WTC11 (cell line): Measurements from ENCODE around the gene SLC22A31. TPM values are rescaled to one million over a fixed set of nuclear protein-coding genes. Genes with fewer than 3 reads are reported as not detected.

Experiments
- ATAC-seq: fragments of 200-7000 bp; cut with Tn5 transposase; 2 replicates; pipeline ENCODE4 v1.10.0; 2021; ENCODE audit warnings: mild to moderate bottlenecking, moderate library complexity
- CTCF ChIA-PET: fragments of 300-600 bp; sonication (Branson Sonifier 250); formaldehyde crosslinking; loops from one replicate; lab custom pipeline; 2021; ENCODE audit warnings: antibody characterized with exemption; lab: Charles Lee
- POLR2A ChIA-PET: fragments of 350-600 bp; sonication (Branson Sonifier 250); formaldehyde crosslinking; loops from one replicate; lab custom pipeline; 2021; ENCODE audit warnings: antibody characterized with exemption; lab: Charles Lee
- DNase-seq: peaks from one replicate; pipeline ENCODE4 v3.0.0; 2021; ENCODE audit warnings: low spot score
- H3K27ac Mint-ChIP-seq: 2 replicates; pipeline ENCODE4 v1.8.0; 2021; ENCODE audit warnings: mixed read lengths
- H3K27me3 Mint-ChIP-seq: 2 replicates; pipeline ENCODE4 v1.8.0; 2021; ENCODE audit warnings: low read depth, mild to moderate bottlenecking, moderate library complexity, mixed read lengths
- H3K36me3 Mint-ChIP-seq: 2 replicates; pipeline ENCODE4 v1.8.0; 2021; ENCODE audit warnings: mixed read lengths
- H3K4me1 Mint-ChIP-seq: 2 replicates; pipeline ENCODE4 v1.8.0; 2022; ENCODE audit warnings: mixed read lengths
- H3K4me3 Mint-ChIP-seq: 2 replicates; pipeline ENCODE4 v1.8.0; 2021; ENCODE audit warnings: mild to moderate bottlenecking, moderate library complexity, mixed read lengths
- H3K9me3 Mint-ChIP-seq: 2 replicates; pipeline ENCODE4 v1.8.0; 2021; ENCODE audit warnings: mixed read lengths
- ARID4B ChIP-seq: sonication (generic); formaldehyde crosslinking; IDR thresholded peaks from 2 replicates; pipeline ENCODE4 v1.8.0; 2023; ENCODE audit warnings: missing genetic modification reagents, mild to moderate bottlenecking, borderline replicate concordance
- ESRRA ChIP-seq: sonication (generic); formaldehyde crosslinking; IDR thresholded peaks from 2 replicates; pipeline ENCODE4 v1.8.1; 2022; ENCODE audit warnings: mild to moderate bottlenecking, missing genetic modification reagents, borderline replicate concordance
- FOXJ3 ChIP-seq: sonication (generic); formaldehyde crosslinking; IDR thresholded peaks from 2 replicates; pipeline ENCODE4 v1.9.0; 2021; ENCODE audit warnings: missing genetic modification reagents, mild to moderate bottlenecking, borderline replicate concordance
- FOXP1 ChIP-seq: sonication (generic); formaldehyde crosslinking; IDR thresholded peaks from 2 replicates; pipeline ENCODE4 v1.8.0; 2022; ENCODE audit warnings: missing genetic modification reagents, mild to moderate bottlenecking, moderate library complexity, borderline replicate concordance
- FOXP4 ChIP-seq: sonication (generic); formaldehyde crosslinking; IDR thresholded peaks from 2 replicates; pipeline ENCODE4 v1.8.0; 2022; ENCODE audit warnings: mild to moderate bottlenecking, missing genetic modification reagents
- GABPB1 ChIP-seq: sonication (generic); formaldehyde crosslinking; IDR thresholded peaks from 2 replicates; pipeline ENCODE4 v1.8.1; 2023; ENCODE audit warnings: mild to moderate bottlenecking, missing genetic modification reagents
- GTF2I ChIP-seq: fragments of 250-450 bp; sonication (Bioruptor Pico); conservative IDR thresholded peaks from 2 replicates; pipeline ENCODE4 v1.4.0; 2021; ENCODE audit warnings: mild to moderate bottlenecking
- IRF2 ChIP-seq: sonication (generic); formaldehyde crosslinking; IDR thresholded peaks from 2 replicates; pipeline ENCODE4 v1.8.0; 2022; ENCODE audit warnings: low read depth, missing genetic modification reagents, borderline replicate concordance
- JUN ChIP-seq: sonication (generic); formaldehyde crosslinking; IDR thresholded peaks from 2 replicates; pipeline ENCODE4 v1.8.0; 2023; ENCODE audit warnings: mild to moderate bottlenecking, missing genetic modification reagents
- KAT7 ChIP-seq: sonication (generic); formaldehyde crosslinking; IDR thresholded peaks from 2 replicates; pipeline ENCODE4 v1.8.1; 2023; ENCODE audit warnings: missing genetic modification reagents, mild to moderate bottlenecking, borderline replicate concordance
- MXD4 ChIP-seq: fragments of 250-450 bp; sonication (Bioruptor Pico); IDR thresholded peaks from 2 replicates; pipeline ENCODE4 v1.8.0; 2021; ENCODE audit warnings: mild to moderate bottlenecking, moderate library complexity, borderline replicate concordance
- NFE2L1 ChIP-seq: sonication (generic); formaldehyde crosslinking; IDR thresholded peaks from 2 replicates; pipeline ENCODE4 v1.8.1; 2023; ENCODE audit warnings: missing genetic modification reagents
- PREB ChIP-seq: sonication (generic); formaldehyde crosslinking; IDR thresholded peaks from 2 replicates; pipeline ENCODE4 v1.8.1; 2022; ENCODE audit warnings: mild to moderate bottlenecking, missing genetic modification reagents, moderate library complexity, borderline replicate concordance
- PRRX2 ChIP-seq: fragments of 250-450 bp; sonication (Bioruptor Pico); IDR thresholded peaks from 2 replicates; pipeline ENCODE4 v1.8.0; 2021; ENCODE audit warnings: mild to moderate bottlenecking
- RELA ChIP-seq: sonication (generic); formaldehyde crosslinking; IDR thresholded peaks from 2 replicates; pipeline ENCODE4 v1.8.1; 2022; ENCODE audit warnings: missing genetic modification reagents, mild to moderate bottlenecking, borderline replicate concordance
- RORB ChIP-seq: fragments of 250-450 bp; sonication (Bioruptor Pico); IDR thresholded peaks from 2 replicates; pipeline ENCODE4 v1.9.0; 2021; ENCODE audit warnings: mild to moderate bottlenecking
- SMAD3 ChIP-seq: sonication (generic); formaldehyde crosslinking; IDR thresholded peaks from 2 replicates; pipeline ENCODE4 v1.8.0; 2022; ENCODE audit warnings: missing genetic modification reagents, mild to moderate bottlenecking, borderline replicate concordance
- USF1 ChIP-seq: sonication (generic); formaldehyde crosslinking; IDR thresholded peaks from 2 replicates; pipeline ENCODE4 v1.8.0; 2022; ENCODE audit warnings: mild to moderate bottlenecking, missing genetic modification reagents
- ZBTB21 ChIP-seq: sonication (generic); formaldehyde crosslinking; IDR thresholded peaks from 2 replicates; pipeline ENCODE4 v1.8.1; 2023; ENCODE audit warnings: mild to moderate bottlenecking, missing genetic modification reagents, borderline replicate concordance
- ZNF232 ChIP-seq: sonication (generic); formaldehyde crosslinking; IDR thresholded peaks from 2 replicates; pipeline ENCODE4 v1.8.0; 2022; ENCODE audit warnings: mild to moderate bottlenecking, missing genetic modification reagents
- ZNF396 ChIP-seq: fragments of 250-450 bp; sonication (Bioruptor Pico); IDR thresholded peaks from 2 replicates; pipeline ENCODE4 v1.8.0; 2021; ENCODE audit warnings: mild to moderate bottlenecking, moderate library complexity, borderline replicate concordance
- ZNF416 ChIP-seq: fragments of 250-450 bp; sonication (Bioruptor Pico); IDR thresholded peaks from 2 replicates; pipeline ENCODE4 v1.9.0; 2021; ENCODE audit warnings: mild to moderate bottlenecking, inconsistent platforms
- total RNA-seq: library from RNA; stranded (reverse); gene quantifications from 3 replicates; pipeline ENCODE4 v1.2.3, GENCODE V29; 2021

The SLC22A31 gene
- total RNA-seq, 1 experiment from 2014 or later = 12.1 TPM

- no peaks in the 10 kb centered on the region for H3K27me3 Mint-ChIP-seq
- H3K4me1 Mint-ChIP-seq = no peaks in the 10 kb centered on the region
- DNase-seq (no peak), ATAC-seq (no peak)
- TF ChIP-seq GABPB1 (CRISPR knock-in tag) (peak; percentile 45; the same call in 1 of the 2 replicates), USF1 (no peak), RELA (no peak)
- H3K4me3 Mint-ChIP-seq = no peak overlapping the region
- ChIA-PET POLR2A (no interaction called here), CTCF (no interaction called here)
- no peak overlapping the region for H3K27ac Mint-ChIP-seq
- peaks cover 54% of the 10 kb centered on the region for H3K9me3 Mint-ChIP-seq
- H3K36me3 Mint-ChIP-seq = peaks cover 71% of the 10 kb centered on the region
Measured at GRCh38 chr16:89232107-89232506, 31.8 kb upstream of the SLC22A31 start.

- CTCF ChIA-PET = no interaction called here
- H3K4me1 Mint-ChIP-seq = no peaks in the 10 kb centered on the region
- no peak for ATAC-seq
- no peak for DNase-seq
- H3K4me3 Mint-ChIP-seq = no peak overlapping the region
- H3K27ac Mint-ChIP-seq = no peak overlapping the region
- H3K36me3 Mint-ChIP-seq = peaks cover 83% of the 10 kb centered on the region
- peaks cover 57% of the 10 kb centered on the region for H3K9me3 Mint-ChIP-seq
- no peaks in the 10 kb centered on the region for H3K27me3 Mint-ChIP-seq
- POLR2A ChIA-PET = no interaction called here
- TF ChIP-seq KAT7 (CRISPR knock-in tag) (no peak), ZNF232 (CRISPR knock-in tag) (no peak), RORB (CRISPR knock-in tag) (no peak), ARID4B (CRISPR knock-in tag) (no peak), GTF2I (CRISPR knock-in tag) (no peak), ESRRA (CRISPR knock-in tag) (no peak)
- TF ChIP-seq, all 79 proteins: peak for 0
Measured at GRCh38 chr16:89230255-89230654, 29.9 kb upstream of the SLC22A31 start.

GRCh38 chr16:89224665-89225064, 24.3 kb upstream of the SLC22A31 start:
- Mint-ChIP-seq H3K4me1 (no peaks in the 10 kb centered on the region), H3K4me3 (no peak overlapping the region), H3K27ac (no peak overlapping the region), H3K36me3 (peaks cover 70% of the 10 kb centered on the region), H3K9me3 (peaks cover 26% of the 10 kb centered on the region), H3K27me3 (no peaks in the 10 kb centered on the region)
- ATAC-seq (no peak), DNase-seq (no peak)
- POLR2A ChIA-PET = interaction anchor here (0.7 kb wide), 1 partner anchor 47 kb away, joined by 5 read pairs; no protein-coding TSS in a partner anchor
- no peak for TF ChIP-seq ZNF416 (CRISPR knock-in tag)
- TF ChIP-seq FOXP1 (CRISPR knock-in tag) = no peak
- no peak for TF ChIP-seq ZNF396 (CRISPR knock-in tag)
- no peak for TF ChIP-seq ZBTB21
- no peak for TF ChIP-seq IRF2 (CRISPR knock-in tag)
- TF ChIP-seq RORB (CRISPR knock-in tag) = no peak
- TF ChIP-seq FOXJ3 (CRISPR knock-in tag) = no peak
- no peak for TF ChIP-seq MXD4 (CRISPR knock-in tag)
- TF ChIP-seq PREB (CRISPR knock-in tag) = no peak
- no peak for TF ChIP-seq ZNF232 (CRISPR knock-in tag)
- TF ChIP-seq FOXP4 (CRISPR knock-in tag) = no peak
- no peak for TF ChIP-seq PRRX2
- no peak for TF ChIP-seq SMAD3 (CRISPR knock-in tag)
- no peak for TF ChIP-seq NFE2L1 (CRISPR knock-in tag)
- no peak for TF ChIP-seq RELA
- TF ChIP-seq JUN (CRISPR knock-in tag) = no peak
- CTCF ChIA-PET = no interaction called here
